H1 (cell line): Measurements from ENCODE around the gene OTUD1. TPM values are rescaled to one million over a fixed set of nuclear protein-coding genes. Genes with fewer than 3 reads are reported as not detected.

ENCODE experiments used
- CTCF ChIA-PET: fragments of 300-600 bp; sonication (Branson Sonifier 250); formaldehyde crosslinking; loops from one replicate; lab custom pipeline; 2021; ENCODE audit not compliant: partially characterized antibody; lab: Charles Lee
- POLR2A ChIA-PET: fragments of 300-600 bp; sonication (Branson Sonifier 250); formaldehyde crosslinking; loops from one replicate; lab custom pipeline; 2021; ENCODE audit warnings: inconsistent platforms; ENCODE audit not compliant: partially characterized antibody; lab: Charles Lee
- DNase-seq, 2 experiments: peaks; one replicate each; pipeline versions ENCODE4 v3.0.0 to v3.0.0-alpha.2; 2010 to 2022; ENCODE audit warnings: low spot score in 2 of 2, low read depth in 1 of 2, mixed read lengths in 1 of 2
- FAIRE-seq: peaks from 2 replicates; lab custom pipeline; 2011; peaks lifted over from hg19 to GRCh38; lab: Jason Lieb, UNC
- H2AFZ ChIP-seq: 2 replicates; pipeline ENCODE4 v1.8.1; 2012; ENCODE audit warnings: low read length, inconsistent platforms
- H2AK5ac ChIP-seq: 2 replicates; pipeline ENCODE4 v1.6.1; 2013; ENCODE audit warnings: low read depth, low read length
- H2BK120ac ChIP-seq: replicated peaks from 2 replicates; pipeline ENCODE3; 2013; ENCODE audit warnings: low read depth, low read length, inconsistent platforms
- H2BK12ac ChIP-seq: 2 replicates; pipeline ENCODE4 v1.6.1; 2013; ENCODE audit warnings: low read depth, low read length
- H2BK15ac ChIP-seq: 2 replicates; pipeline ENCODE4 v1.6.1; 2013; ENCODE audit warnings: low read length
- H2BK20ac ChIP-seq: 2 replicates; pipeline ENCODE4 v1.6.1; 2013; ENCODE audit warnings: low read length
- H2BK5ac ChIP-seq: 2 replicates; pipeline ENCODE4 v1.6.1; 2013; ENCODE audit warnings: low read depth, low read length
- H3K14ac ChIP-seq: 2 replicates; pipeline ENCODE4 v1.6.1; 2013; ENCODE audit warnings: inconsistent platforms; ENCODE audit not compliant: insufficient read length
- H3K18ac ChIP-seq: 2 replicates; pipeline ENCODE4 v1.6.1; 2013; ENCODE audit warnings: low read length; ENCODE audit errors: extremely low read depth
- H3K23ac ChIP-seq: 2 replicates; pipeline ENCODE4 v1.6.1; 2013; ENCODE audit warnings: inconsistent platforms; ENCODE audit not compliant: insufficient read length
- H3K23me2 ChIP-seq: 2 replicates; pipeline ENCODE4 v1.6.1; 2013; ENCODE audit warnings: low read depth, low read length
- H3K27ac ChIP-seq: 2 replicates; pipeline ENCODE4 v1.6.1; 2011; ENCODE audit warnings: low read depth, low read length, inconsistent platforms
- H3K27me3 ChIP-seq, 4 experiments: replicated peaks in 1 of 4; 1 replicate in 1 of 4; 2 replicates in 3 of 4; pipeline versions ENCODE4 v1.6.1 to v1.8.1; 2011 to 2013; ENCODE audit warnings: low read length in 3 of 4, mild to moderate bottlenecking in 3 of 4, inconsistent platforms in 2 of 4, mixed read lengths in 2 of 4, moderate library complexity in 1 of 4; ENCODE audit not compliant: control insufficient read depth in 3 of 4, insufficient read depth in 3 of 4; ENCODE audit errors: extremely low read depth in 1 of 4
- H3K36me3 ChIP-seq, 4 experiments: 2 replicates each; pipeline versions ENCODE4 v1.6.1 to v1.8.1; 2011 to 2013; ENCODE audit warnings: mild to moderate bottlenecking in 4 of 4, low read length in 3 of 4, moderate library complexity in 2 of 4, control low read depth in 1 of 4, inconsistent platforms in 1 of 4; ENCODE audit not compliant: insufficient read depth in 4 of 4, control insufficient read depth in 2 of 4
- H3K4ac ChIP-seq: replicated peaks from 2 replicates; pipeline ENCODE3; 2013; ENCODE audit warnings: low read length, low read depth, mixed read lengths, inconsistent platforms; ENCODE audit not compliant: insufficient read length
- H3K4me1 ChIP-seq, 4 experiments: replicated peaks in 1 of 4; 1 replicate in 1 of 4; 2 replicates in 3 of 4; pipeline versions ENCODE4 v1.6.1 to v1.8.1; 2011 to 2013; ENCODE audit warnings: low read length in 3 of 4, inconsistent platforms in 2 of 4, mixed read lengths in 1 of 4; ENCODE audit not compliant: insufficient read depth in 4 of 4, control insufficient read depth in 3 of 4
- H3K4me2 ChIP-seq, 2 experiments: 2 replicates each; pipeline versions ENCODE4 v1.6.1 to v1.8.1; 2011 to 2013; ENCODE audit warnings: low read depth in 2 of 2, low read length in 2 of 2, control low read depth in 1 of 2, inconsistent platforms in 1 of 2, mild to moderate bottlenecking in 1 of 2; ENCODE audit not compliant: insufficient read depth in 1 of 2
- H3K4me3 ChIP-seq, 4 experiments: fragments of 200-600, 300-600 bp in 1 of 4; sonication (generic), shearing (Covaris generic), sonication (Bioruptor Twin) in 1 of 4; 2 replicates each; pipeline versions ENCODE4 v1.5.1 to v1.8.1; 2011 to 2016; ENCODE audit warnings: low read length in 4 of 4, low read depth in 3 of 4, control low read depth in 2 of 4, inconsistent platforms in 2 of 4, mild to moderate bottlenecking in 2 of 4, mixed read lengths in 1 of 4, moderate library complexity in 1 of 4; ENCODE audit not compliant: insufficient read depth in 2 of 4; ENCODE audit errors: extremely low read depth in 1 of 4
- H3K56ac ChIP-seq: replicated peaks from 2 replicates; pipeline ENCODE3; 2013; ENCODE audit warnings: low read depth, mild to moderate bottlenecking, mixed read lengths, low read length, inconsistent platforms; ENCODE audit not compliant: insufficient read length
- H3K79me1 ChIP-seq: 2 replicates; pipeline ENCODE4 v1.6.1; 2013; ENCODE audit warnings: low read depth, low read length, control low read depth
- H3K79me2 ChIP-seq, 2 experiments: 2 replicates each; pipeline versions ENCODE4 v1.6.1 to v1.8.1; 2012 to 2013; ENCODE audit warnings: low read length in 2 of 2, mild to moderate bottlenecking in 2 of 2, inconsistent platforms in 1 of 2; ENCODE audit not compliant: insufficient read depth in 2 of 2, control insufficient read depth in 1 of 2
- H3K9ac ChIP-seq, 4 experiments: replicated peaks in 1 of 4; 1 replicate in 1 of 4; 2 replicates in 3 of 4; pipeline versions ENCODE4 v1.6.1 to v1.8.1; 2011 to 2013; ENCODE audit warnings: low read depth in 3 of 4, low read length in 3 of 4, control low read depth in 2 of 4, mild to moderate bottlenecking in 2 of 4, moderate library complexity in 2 of 4, inconsistent platforms in 1 of 4; ENCODE audit errors: extremely low read depth in 1 of 4
- H3K9me3 ChIP-seq, 2 experiments: 2 replicates each; pipeline versions ENCODE4 v1.6.1 to v1.8.1; 2012 to 2013; ENCODE audit warnings: mild to moderate bottlenecking in 2 of 2, moderate library complexity in 2 of 2, control low read depth in 1 of 2, inconsistent platforms in 1 of 2, low read depth in 1 of 2, low read length in 1 of 2, mixed read lengths in 1 of 2; ENCODE audit not compliant: insufficient read depth in 2 of 2
- H4K20me1 ChIP-seq, 2 experiments: replicated peaks in 1 of 2; 2 replicates each; pipeline versions ENCODE3 to v1.8.1; 2011 to 2013; ENCODE audit warnings: inconsistent platforms in 2 of 2, low read length in 2 of 2, mild to moderate bottlenecking in 1 of 2; ENCODE audit not compliant: insufficient read depth in 2 of 2, control insufficient read depth in 1 of 2
- H4K5ac ChIP-seq: 2 replicates; pipeline ENCODE4 v1.6.1; 2013; ENCODE audit warnings: low read length, low read depth, mixed read lengths, inconsistent platforms; ENCODE audit not compliant: insufficient read length
- H4K8ac ChIP-seq: 2 replicates; pipeline ENCODE4 v1.8.0; 2013; ENCODE audit warnings: mild to moderate bottlenecking, moderate library complexity, low read length, inconsistent platforms; ENCODE audit not compliant: insufficient read depth; ENCODE audit errors: extremely low read depth
- H4K91ac ChIP-seq: replicated peaks from 2 replicates; pipeline ENCODE3; 2013; ENCODE audit warnings: low read length, mixed read lengths, inconsistent platforms; ENCODE audit not compliant: insufficient read length
- ASH2L ChIP-seq: fragments of 200-600, 300-600 bp; sonication (generic); IDR thresholded peaks from one replicate; pipeline ENCODE4 v1.7.1; 2017; ENCODE audit warnings: low read length
- CBX8 ChIP-seq: fragments of 300-800, 300-1000 bp; sonication (generic); IDR thresholded peaks from 2 replicates; pipeline ENCODE4 v1.7.1; 2016; ENCODE audit warnings: low read depth, low read length, borderline replicate concordance
- CHD2 ChIP-seq: IDR thresholded peaks from 2 replicates; pipeline ENCODE4 v1.6.1; 2012; ENCODE audit warnings: low read length, improper control_type of control experiment
- NANOG ChIP-seq: IDR thresholded peaks from 2 replicates; pipeline ENCODE4 v1.6.1; 2011; ENCODE audit warnings: low read length, low read depth, mild to moderate bottlenecking, inconsistent platforms; ENCODE audit not compliant: insufficient read depth, poor library complexity, severe bottlenecking
- PHF8 ChIP-seq: fragments of 200-600 bp; sonication (generic); conservative IDR thresholded peaks from 2 replicates; pipeline ENCODE4 v1.7.1; 2012; ENCODE audit warnings: low read depth, mild to moderate bottlenecking, inconsistent platforms, low read length, moderate library complexity
- POLR2A ChIP-seq, 2 experiments: IDR thresholded peaks; 1 replicate in 1 of 2; 2 replicates in 1 of 2; pipeline ENCODE4 v1.6.1; 2011; ENCODE audit warnings: low read depth in 2 of 2, low read length in 2 of 2, mild to moderate bottlenecking in 2 of 2; ENCODE audit errors: control extremely low read depth in 1 of 2
- RAD21 ChIP-seq, 2 experiments: IDR thresholded peaks in 1 of 2; conservative IDR thresholded peaks in 1 of 2; 2 replicates each; pipeline ENCODE4 v1.6.1; 2011; ENCODE audit warnings: low read depth in 2 of 2, low read length in 2 of 2, improper control_type of control experiment in 1 of 2, inconsistent platforms in 1 of 2, mild to moderate bottlenecking in 1 of 2, moderate library complexity in 1 of 2
- TAF1 ChIP-seq: IDR thresholded peaks from 2 replicates; pipeline ENCODE4 v1.6.1; 2011; ENCODE audit warnings: mild to moderate bottlenecking, low read depth, low read length
- TEAD4 ChIP-seq: IDR thresholded peaks from 2 replicates; pipeline ENCODE4 v1.6.1; 2012; ENCODE audit warnings: low read depth, low read length, inconsistent platforms, mixed read lengths
- USF2 ChIP-seq: IDR thresholded peaks from 2 replicates; pipeline ENCODE4 v1.6.1; 2011; ENCODE audit warnings: low read length, improper control_type of control experiment
- WGBS, 2 experiments: shearing (Covaris generic) in 1 of 2; methylation state at CpG; one replicate each; pipeline versions ENCODE4 v1.1.6 to v1.1.7; 2013 to 2015; ENCODE audit warnings: low lambda C conversion rate in 2 of 2, mixed read lengths in 2 of 2, inconsistent platforms in 1 of 2, low coverage in 1 of 2, missing lambda C conversion rate in 1 of 2; ENCODE audit not compliant: insufficient replicate concordance in 2 of 2, insufficient coverage in 1 of 2, insufficient read length in 1 of 2; ENCODE audit errors: extremely low coverage in 1 of 2, missing lambda C conversion rate in 1 of 2; 5-methylcytosine and 5-hydroxymethylcytosine counted together
- polyA plus RNA-seq, 7 experiments: library from polyadenylated mRNA; depleted of rRNA in 3 of 7; stranded (reverse) in 5 of 7; unstranded in 2 of 7; fragments of >200 nt in 5 of 7; fragments of 200-250 nt in 2 of 7; gene quantifications; 1 replicate in 5 of 7; 2 replicates in 1 of 7; 4 replicates in 1 of 7; pipeline versions ENCODE4 v1.2.1 to v1.2.3, GENCODE V29; 2011 to 2013; ENCODE audit warnings: missing spikeins in 2 of 7, mixed read lengths in 2 of 7
- total RNA-seq: library from RNA; stranded (reverse); fragmentation: NEBNext Ultra II Directional; extraction: Animal tissue kit (Norgen Biotek cat#: 25700); gene quantifications from 2 replicates; pipeline ENCODE4 v1.2.1, GENCODE V29; 2021

OTUD1 gene
- total and polyA plus RNA-seq, 2 of the 8 experiments (the other 6 are each of a cell fraction or from before 2014, with no cell fraction given): 1.3 to 7.1 TPM

GRCh38 chr10:23479798-23480473 is 41.1 kb downstream of the OTUD1 start:
- POLR2A ChIA-PET: no interaction called here

More at GRCh38 chr10:23479798-23480473, 41.1 kb downstream of the OTUD1 start:
- Histone ChIP-seq H2AK5ac (no peak overlapping the region), H3K23ac (no peak overlapping the region), H3K4ac (no peak overlapping the region), H3K18ac (no peak overlapping the region), H2BK20ac (no peak overlapping the region), H3K36me3 (no peaks in the 10 kb centered on the region), H3K27me3 (no peaks in the 10 kb centered on the region; a peak in 1 of 7 replicates), H3K27ac (no peak overlapping the region), H3K14ac (no peak overlapping the region), H3K56ac (no peak overlapping the region), H2BK120ac (no peak overlapping the region), H3K79me2 (no peaks in the 10 kb centered on the region), H3K4me3 (no peak overlapping the region), H4K20me1 (no peaks in the 10 kb centered on the region), H2AFZ (no peak overlapping the region), H4K8ac (no peak overlapping the region), H2BK12ac (no peak overlapping the region), H3K79me1 (no peaks in the 10 kb centered on the region), H3K4me1 (no peaks in the 10 kb centered on the region), H3K4me2 (no peak overlapping the region), H2BK15ac (no peak overlapping the region), H3K9me3 (no peaks in the 10 kb centered on the region), H3K23me2 (no peaks in the 10 kb centered on the region), H3K9ac (no peak overlapping the region), H4K5ac (no peak overlapping the region), H4K91ac (no peak overlapping the region), H2BK5ac (no peak overlapping the region)
- no peak for TF ChIP-seq CHD2
- TF ChIP-seq NANOG: no peak
- TF ChIP-seq TAF1: no peak
- TF ChIP-seq RAD21 (IDR thresholded peaks at IDR 0.05 in 1 of 2, conservative IDR thresholded peaks at IDR 0.05 in 1 of 2; ENCODE audit: low read depth in 2 of 2, low read length in 2 of 2): no peak
- TF ChIP-seq POLR2A (IDR thresholded peaks at IDR 0.05; ENCODE audit: control extremely low read depth in 1 of 2, low read depth in 2 of 2, low read length in 2 of 2): no peak
- no peak for TF ChIP-seq CBX8
- TF ChIP-seq TEAD4: no peak
- TF ChIP-seq PHF8: no peak
- TF ChIP-seq USF2: no peak
- no peak for TF ChIP-seq ASH2L
- FAIRE-seq (no peak), DNase-seq (no peak)
- WGBS, 2 experiments: 86% methylated on average over 3 of the region's 3 CpGs; no CpG with 5 or more reads in 1 of the 2 experiments
- CTCF ChIA-PET: no interaction called here
